Measurements from ENCODE around the gene PTK6. TPM values are rescaled to one million over a fixed set of nuclear protein-coding genes. Genes with fewer than 3 reads are reported as not detected.
A peak's percentile ranks its signal among the peaks of the same experiment; 100 is the strongest.

Gene PTK6
- total and polyA plus RNA-seq, 8 donors = 0.61 to 4.5 (median 1.2) TPM

GRCh38 chr20:63539441-63540370 is 2.5 kb upstream of the PTK6 start:
- Histone ChIP-seq H3K4me1 (peaks cover 3 to 10% (median 4%) of the 10 kb centered on the region in 3 donors), H3K27ac (peak overlapping the region in 3 of 4 donors; percentile 64 to 85 (median 83)), H3K9me3 (no peaks in the 10 kb centered on the region), H3K4me3 (no peak overlapping the region), H3K36me3 (no peaks in the 10 kb centered on the region), H3K27me3 (no peaks in the 10 kb centered on the region)
- no peak for ATAC-seq
- peak in 1 of 6 donors; percentile 82 for DNase-seq
- FAIRE-seq = no peak
- TF ChIP-seq CTCF (IDR thresholded peaks at IDR 0.05) = no peak
- 86 to 92% methylated on average over 25 to 29 of the region's 29 CpGs for WGBS, 2 donors
- intact Hi-C loops (cut with DNase I) = loop anchor here in 2 of 3 donors (5.0 to 10.0 kb wide), 2 partner anchors 425 to 438 kb away; partner anchors contain the start of genes SAMD10 (in 1 of the 2) and ZNF512B (in 1 of the 2)

GRCh38 chr20:63539092-63539430 is 1.9 kb upstream of the PTK6 start:
- H3K9me3 ChIP-seq = no peaks in the 10 kb centered on the region
- DNase-seq = no peak
- no peak for ATAC-seq
- H3K4me1 ChIP-seq = peaks cover 4 to 10% (median 9%) of the 10 kb centered on the region in 3 donors
- no peaks in the 10 kb centered on the region for H3K27me3 ChIP-seq
- 57 to 58% methylated on average over 12 of the region's 12 CpGs for WGBS, 2 donors
- intact Hi-C loops (cut with DNase I) = loop anchor here in 1 of 3 donors (5.0 kb wide), 1 partner anchor 438 kb away; the partner anchor contains the start of gene SAMD10
- H3K4me3 ChIP-seq = no peak overlapping the region
- no peak for TF ChIP-seq CTCF (IDR thresholded peaks at IDR 0.05)
- FAIRE-seq = no peak
- H3K27ac ChIP-seq = peak overlapping the region; percentile 64 to 85 (median 84)
- H3K36me3 ChIP-seq = no peaks in the 10 kb centered on the region

GRCh38 chr20:63538204-63539091 is 1.3 kb upstream of the PTK6 start:
- Histone ChIP-seq H3K4me1 (peaks cover 4 to 10% (median 10%) of the 10 kb centered on the region in 3 donors), H3K4me3 (peak overlapping the region in 2 of 4 donors; percentile 26 to 38), H3K27me3 (no peaks in the 10 kb centered on the region), H3K27ac (peak overlapping the region; percentile 64 to 85 (median 84)), H3K36me3 (no peaks in the 10 kb centered on the region), H3K9me3 (no peaks in the 10 kb centered on the region)
- DNase-seq = peak; percentile 86 to 96 (median 94)
- TF ChIP-seq CTCF (IDR thresholded peaks at IDR 0.05) = peak in 1 of 4 donors; percentile 17
- FAIRE-seq = no peak
- peak; percentile 61 to 68 (median 62) for ATAC-seq
- 9 to 11% methylated on average over 23 to 27 of the region's 27 CpGs for WGBS, 2 donors
- intact Hi-C loops (cut with DNase I) = loop anchor here in 1 of 3 donors (5.0 kb wide), 1 partner anchor 439 kb away; the partner anchor contains the start of gene SAMD10

GRCh38 chr20:63537525-63538203 is 488 bp upstream of the PTK6 start:
- Histone ChIP-seq H3K4me1 (peaks cover 4 to 10% (median 10%) of the 10 kb centered on the region in 3 donors), H3K27me3 (no peaks in the 10 kb centered on the region), H3K27ac (peak overlapping the region; percentile 64 to 85 (median 84)), H3K9me3 (no peaks in the 10 kb centered on the region), H3K36me3 (no peaks in the 10 kb centered on the region), H3K4me3 (peak overlapping the region in 2 of 4 donors; percentile 26 to 38)
- ATAC-seq = peak; percentile 83 to 92 (median 86)
- 3 to 12% methylated on average over 23 to 34 of the region's 34 CpGs for WGBS, 2 donors
- intact Hi-C loops (cut with DNase I) = loop anchor here in 1 of 3 donors (5.0 kb wide), 1 partner anchor 440 kb away; the partner anchor contains the start of gene SAMD10
- TF ChIP-seq CTCF (IDR thresholded peaks at IDR 0.05) = peak; percentile 93 to 98 (median 96)
- DNase-seq = peak; percentile 91 to 97 (median 94)
- no peak for FAIRE-seq
